GM19372 (cell line): ENCODE results near the gene STPG3.
A peak's percentile ranks its signal among the peaks of the same experiment; 100 is the strongest.

ENCODE experiments used
- ATAC-seq: cut with Tn5 transposase; IDR thresholded peaks from one replicate; pipeline ENCODE4 v1.9.1; 2021; ENCODE audit warnings: mild to moderate bottlenecking, low read depth, moderate library complexity; ENCODE audit not compliant: unreplicated experiment

STPG3 gene

GRCh38 chr9:137221506-137222111 is 29.5 kb upstream of the STPG3 start:
- no peak for ATAC-seq

- no peak for ATAC-seq
Observed at GRCh38 chr9:137222190-137223077, 28.7 kb upstream of the STPG3 start, which contains the start of gene RNF208. Gene RNF208, minus strand, starts transcription at chr9:137222240. Its CDS starts 1,028 bp downstream, at chr9:137221212.

GRCh38 chr9:137223078-137223970 is 27.8 kb upstream of the STPG3 start:
- peak; percentile 75 for ATAC-seq

- no peak for ATAC-seq
Observed at GRCh38 chr9:137224830-137225694, 26.0 kb upstream of the STPG3 start, which contains the start of gene CYSRT1. Gene CYSRT1, plus strand, starts transcription at chr9:137225174. Its CDS starts 448 bp downstream, at chr9:137225622.

- no peak for ATAC-seq
Observed at GRCh38 chr9:137225699-137226331, 25.3 kb upstream of the STPG3 start.

- ATAC-seq = no peak
Observed at GRCh38 chr9:137226338-137227053, 24.6 kb upstream of the STPG3 start.

- ATAC-seq = no peak
Observed at GRCh38 chr9:137227054-137227852, 23.8 kb upstream of the STPG3 start, which contains the start of gene RNF224. Gene RNF224, plus strand, starts transcription at chr9:137227502. Its CDS starts 834 bp downstream, at chr9:137228336.

- no peak for ATAC-seq
Observed at GRCh38 chr9:137227853-137228505, 23.1 kb upstream of the STPG3 start.

- no peak for ATAC-seq
Observed at GRCh38 chr9:137228506-137228967, 22.5 kb upstream of the STPG3 start.

GRCh38 chr9:137228968-137229896 is 21.9 kb upstream of the STPG3 start:
- ATAC-seq = no peak

- ATAC-seq = no peak
Observed at GRCh38 chr9:137229903-137230704, 21.0 kb upstream of the STPG3 start.

GRCh38 chr9:137230705-137231371 is 20.2 kb upstream of the STPG3 start, which contains the start of gene SLC34A3:
Gene SLC34A3, plus strand, starts transcription at chr9:137230901. Its CDS starts 802 bp downstream, at chr9:137231703.
- no peak for ATAC-seq

- ATAC-seq = no peak
Observed at GRCh38 chr9:137231372-137232039, 19.6 kb upstream of the STPG3 start.

GRCh38 chr9:137232101-137232500 is 19.0 kb upstream of the STPG3 start:
- ATAC-seq = no peak
